Hematopoietic multipotent progenitor cell (in vitro differentiated cells): ENCODE results near the gene HTRA2. TPM values are rescaled to one million over a fixed set of nuclear protein-coding genes. Genes with fewer than 3 reads are reported as not detected.
"Not testable (repeated sequence)": the region's sequence is repeated elsewhere in the genome, so short reads cannot be mapped to it uniquely, and the experiment has no call there.

ENCODE experiments used
- DNase-seq, 3 donors: peaks; one replicate each; pipeline ENCODE4 v3.0.0-alpha.2; 2011 to 2015; ENCODE audit warnings: low read depth in 2 of 3, low spot score in 2 of 3
- total RNA-seq: library from RNA; depleted of rRNA; stranded (reverse); fragments of >200 nt; gene quantifications from one replicate; pipeline ENCODE4 v1.2.3, GENCODE V29; 2012

Gene HTRA2
- 108 TPM for total RNA-seq

- DNase-seq, result peak; percentile 72 to 86 (median 82)
Observed at GRCh38 chr2:74529357-74530238, at the start of gene HTRA2, which contains the start of gene AUP1. Gene HTRA2 (plus strand): TSS chr2:74529933. CDS start chr2:74530007, 74 bp downstream. Gene AUP1 (minus strand): TSS chr2:74529706. CDS start chr2:74529629, 77 bp downstream.

- DNase-seq, result no peak
Observed at GRCh38 chr2:74481431-74481830, 48.3 kb upstream of the HTRA2 start.

DNA sequence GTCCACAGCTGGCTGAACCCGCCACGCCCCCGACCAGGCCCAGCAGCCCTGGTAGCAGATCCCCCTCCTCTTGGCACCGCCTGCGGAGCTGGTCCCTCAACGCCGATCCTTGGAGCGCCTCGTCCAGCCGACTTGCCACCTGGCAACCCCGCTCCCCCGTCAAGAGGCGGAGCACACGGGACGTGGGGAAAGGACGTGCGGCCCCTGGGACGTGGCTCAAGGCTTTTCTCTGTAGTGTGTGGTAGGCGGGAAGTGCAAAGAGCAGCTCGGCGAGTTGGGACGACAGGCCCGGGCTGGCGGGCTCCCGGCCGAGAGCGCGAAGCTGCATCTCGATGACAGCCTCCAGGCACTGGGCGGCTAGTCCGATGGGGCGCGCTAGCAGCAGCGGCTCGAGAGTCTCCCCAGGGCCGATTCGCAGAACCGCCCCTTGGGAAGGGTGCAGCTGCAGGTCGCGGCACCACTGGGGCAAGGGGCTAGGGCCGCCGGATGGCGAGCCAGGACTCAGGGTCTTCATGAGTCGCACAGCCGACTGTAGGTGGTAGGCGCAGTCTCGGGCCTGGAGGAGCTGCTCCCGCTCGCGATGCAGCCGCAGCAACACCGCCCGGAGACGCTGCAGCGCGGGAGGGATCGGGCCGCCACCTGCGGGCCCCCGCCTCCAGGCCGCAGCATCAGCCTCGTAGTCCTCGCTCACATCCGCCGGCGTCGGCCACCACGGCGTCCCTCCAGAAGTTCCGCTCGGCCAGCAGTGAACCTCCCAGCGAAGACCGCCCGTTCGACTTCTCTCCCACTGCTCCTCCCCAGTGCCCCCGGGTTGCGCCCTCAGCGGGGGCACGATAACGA lies 47.6 kb upstream of the HTRA2 start:
- DNase-seq, result peak in 2 of 3 donors; percentile 37 to 58

DNA sequence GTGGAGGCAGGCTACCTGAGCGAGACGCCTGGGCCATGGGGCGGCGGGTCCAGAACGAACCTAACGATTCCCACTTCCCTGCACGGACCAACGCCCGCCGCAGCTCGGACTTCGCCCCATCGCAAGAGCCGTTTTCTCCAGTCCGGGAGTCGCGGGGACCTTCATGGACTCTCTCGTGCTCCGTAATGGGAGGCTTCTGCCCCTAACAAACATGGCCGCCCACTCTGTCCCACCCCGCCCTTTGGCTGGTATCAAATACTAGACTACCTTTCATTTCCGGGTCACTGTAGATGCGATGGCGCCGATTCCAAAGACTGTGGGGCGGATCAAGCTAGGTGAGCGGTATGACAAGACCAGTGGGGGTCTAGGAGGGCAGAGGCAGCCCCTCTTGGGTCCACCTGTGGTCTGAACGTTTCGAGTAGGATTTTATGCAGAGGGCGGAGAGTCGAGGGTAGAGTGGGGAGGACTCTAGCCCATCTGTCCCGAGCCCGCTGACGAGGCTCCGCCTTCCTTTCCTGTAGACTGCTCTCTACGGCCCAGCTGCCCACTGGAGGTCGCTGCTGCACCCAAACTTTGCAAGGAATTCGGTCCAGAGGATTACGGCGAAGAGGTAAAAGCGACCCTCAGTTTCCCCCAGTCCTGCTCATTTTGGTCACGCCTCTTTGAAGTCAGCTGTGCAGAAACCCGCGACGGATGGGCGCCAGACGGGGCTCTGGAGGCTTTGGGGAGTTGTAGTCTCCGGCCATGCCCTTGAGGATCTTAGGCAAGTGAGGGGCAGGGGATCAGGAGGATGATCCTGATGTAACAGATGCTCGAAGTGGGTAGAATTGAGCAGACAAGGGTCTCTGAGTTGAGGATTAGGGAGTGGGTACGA lies 46.7 kb upstream of the HTRA2 start, which contains the start of the genes CCDC142 and TTC31:
TSS of gene CCDC142 (minus strand) at position 198 of the 874 bp plus-strand sequence. CDS start at position 37, 161 bp downstream.
TSS of gene TTC31 (plus strand) at position 281 of the 874 bp plus-strand sequence. CDS start at position 296, 15 bp downstream.
- DNase-seq, result peak; percentile 89 to 97 (median 95)

DNA sequence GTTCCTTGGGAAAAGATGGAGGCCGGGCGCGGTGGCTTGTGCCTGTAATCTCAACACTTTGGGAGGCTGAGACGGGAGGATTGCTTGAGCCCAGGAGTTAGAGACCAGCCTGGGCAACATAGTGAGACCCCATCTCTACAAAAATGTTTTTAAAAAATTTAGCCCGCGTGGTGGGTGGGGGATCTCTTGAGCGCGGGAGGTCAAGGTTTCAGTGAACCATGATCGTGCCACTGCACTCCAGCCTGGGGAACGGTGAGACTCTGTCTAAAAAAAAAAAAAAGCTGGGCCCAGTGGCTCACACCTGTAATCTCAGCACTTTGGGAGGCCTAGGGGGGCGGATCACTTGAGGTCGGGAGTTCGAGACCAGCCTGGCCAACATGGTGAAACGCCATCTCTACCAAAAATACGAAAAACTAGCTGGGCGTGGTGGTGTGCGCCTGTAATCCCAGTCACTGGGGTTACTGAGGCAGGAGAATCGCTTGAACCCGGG lies 46.0 kb upstream of the HTRA2 start:
- DNase-seq, result not testable (repeated sequence)

- DNase-seq, result no peak
Observed at GRCh38 chr2:74486141-74486540, 43.6 kb upstream of the HTRA2 start.

DNA sequence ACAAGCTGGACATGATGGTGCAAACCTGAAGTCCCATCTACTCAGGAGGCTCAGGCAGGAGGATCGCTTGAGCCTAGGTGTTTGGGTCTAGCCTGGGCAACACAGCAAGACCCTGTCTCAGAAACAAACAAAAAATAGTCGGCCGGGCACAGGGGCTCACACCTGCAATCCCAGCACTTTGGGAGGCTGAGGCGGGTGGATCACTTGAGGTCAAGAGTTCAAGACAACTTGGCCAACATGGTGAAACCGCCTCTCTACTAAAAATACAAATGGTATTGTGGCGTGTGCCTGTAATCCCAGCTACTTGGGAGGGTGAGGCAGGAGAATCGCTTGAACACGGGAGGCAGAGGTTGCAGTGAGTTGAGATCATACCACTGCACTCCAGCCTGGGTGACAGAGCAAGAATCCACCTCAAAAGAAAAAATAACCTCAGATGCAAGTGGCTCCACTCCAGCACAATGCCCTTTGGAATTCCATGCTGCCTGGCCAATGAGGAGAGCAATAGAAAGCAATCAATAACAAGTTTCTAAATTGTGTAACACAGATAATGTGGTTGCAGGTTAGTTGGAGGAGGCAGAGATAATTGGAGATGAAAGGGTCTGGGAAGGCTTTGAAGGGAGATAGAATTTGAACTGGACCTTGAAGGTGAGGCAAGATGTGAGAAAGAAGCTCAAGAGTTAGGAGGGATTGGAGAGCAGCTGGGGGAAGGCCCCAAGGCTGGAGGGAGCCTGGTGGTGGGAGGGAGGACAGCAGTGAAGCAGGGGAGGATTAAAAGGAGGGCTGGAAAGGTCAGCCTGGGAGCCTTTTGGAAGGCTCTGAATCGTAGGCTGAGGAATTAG lies 40.9 kb upstream of the HTRA2 start:
- DNase-seq, result no peak

DNA sequence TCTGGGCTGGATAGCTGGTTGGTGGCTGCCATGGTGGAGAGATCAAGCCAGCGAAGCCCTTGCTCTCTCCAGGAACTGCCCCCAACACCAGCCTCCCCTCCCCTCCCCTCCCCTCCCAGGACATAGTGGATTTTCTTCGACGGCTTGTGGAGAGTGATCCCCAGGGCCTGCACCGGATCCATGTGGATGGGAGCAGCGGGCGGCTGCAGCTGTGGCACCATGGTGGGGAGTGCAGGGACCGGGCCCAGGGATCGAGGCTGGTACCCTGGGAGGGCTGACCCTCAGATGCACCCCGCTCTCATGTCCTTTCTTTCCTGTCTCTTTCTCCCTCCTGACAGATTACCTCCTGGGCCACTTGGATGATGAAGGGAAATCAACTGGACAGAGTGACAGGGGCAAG lies 39.8 kb upstream of the HTRA2 start:
- no peak for DNase-seq

DNA sequence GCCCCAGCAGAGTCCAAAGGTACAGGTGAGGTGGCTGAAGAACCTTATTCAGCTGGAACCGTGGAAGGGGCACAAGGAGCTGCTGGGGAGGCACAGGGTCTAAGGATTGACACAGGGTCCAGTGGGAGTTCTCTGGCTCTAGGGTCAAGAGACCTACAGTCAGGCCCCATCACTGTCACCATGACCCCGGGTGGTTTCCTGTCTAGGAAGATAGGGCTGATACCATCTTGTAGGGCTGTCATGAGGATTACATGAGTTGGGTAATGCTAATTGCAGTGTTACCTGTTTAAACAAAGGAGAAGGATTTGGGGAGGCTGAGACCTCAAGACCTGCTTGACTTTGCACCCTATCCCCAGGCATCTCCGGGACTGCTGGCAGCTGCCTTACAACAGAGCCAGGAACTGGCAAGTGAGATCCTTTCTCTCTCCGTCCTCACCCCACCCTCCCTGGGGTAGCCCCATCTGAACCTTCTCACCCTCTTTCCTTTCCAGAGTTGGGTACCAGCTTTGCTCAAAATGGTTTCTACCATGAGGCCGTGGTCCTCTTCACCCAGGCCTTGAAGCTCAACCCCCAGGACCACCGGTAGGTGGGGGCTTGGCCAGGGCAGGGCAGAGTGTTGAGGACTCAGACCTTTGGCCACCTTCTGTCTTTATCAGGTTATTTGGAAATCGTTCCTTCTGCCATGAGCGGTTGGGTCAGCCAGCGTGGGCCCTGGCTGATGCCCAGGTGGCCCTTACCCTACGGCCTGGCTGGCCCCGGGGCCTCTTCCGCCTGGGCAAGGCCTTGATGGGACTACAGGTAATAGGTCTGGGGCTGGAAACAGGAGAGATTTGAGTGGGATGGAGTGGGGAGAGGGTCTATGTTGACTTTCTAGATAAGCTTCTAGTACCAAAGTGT lies 37.8 kb upstream of the HTRA2 start:
- DNase-seq, result no peak

DNA sequence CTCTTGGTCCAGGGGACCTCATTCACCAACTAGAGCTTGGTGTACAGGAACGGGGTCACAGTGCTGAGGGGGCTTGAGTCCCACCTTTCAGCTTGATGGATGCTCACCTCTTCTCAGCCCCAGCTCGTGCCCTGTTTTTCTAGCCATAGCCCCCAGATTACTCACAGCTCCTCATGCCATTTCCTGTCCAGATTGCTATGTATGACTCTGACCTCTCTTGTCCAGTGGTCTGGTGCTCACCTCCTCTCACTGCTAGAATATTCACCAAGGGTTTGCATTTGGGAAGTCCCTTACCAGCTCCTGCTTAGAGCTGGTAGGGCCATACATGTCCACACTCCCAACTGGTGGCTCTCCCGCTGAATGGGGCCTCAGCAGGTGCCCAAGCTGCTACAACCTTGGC lies 36.2 kb upstream of the HTRA2 start:
- no peak for DNase-seq

GRCh38 chr2:74495440-74495839 lies 34.3 kb upstream of the HTRA2 start:
- DNase-seq, result no peak

- no peak for DNase-seq
Observed at GRCh38 chr2:74496997-74497776, 32.5 kb upstream of the HTRA2 start.

GRCh38 chr2:74497777-74498499 lies 31.8 kb upstream of the HTRA2 start:
- DNase-seq, result no peak

- peak in 1 of 3 donors; percentile 33 for DNase-seq
Observed at GRCh38 chr2:74498500-74499266, 31.1 kb upstream of the HTRA2 start.

DNA sequence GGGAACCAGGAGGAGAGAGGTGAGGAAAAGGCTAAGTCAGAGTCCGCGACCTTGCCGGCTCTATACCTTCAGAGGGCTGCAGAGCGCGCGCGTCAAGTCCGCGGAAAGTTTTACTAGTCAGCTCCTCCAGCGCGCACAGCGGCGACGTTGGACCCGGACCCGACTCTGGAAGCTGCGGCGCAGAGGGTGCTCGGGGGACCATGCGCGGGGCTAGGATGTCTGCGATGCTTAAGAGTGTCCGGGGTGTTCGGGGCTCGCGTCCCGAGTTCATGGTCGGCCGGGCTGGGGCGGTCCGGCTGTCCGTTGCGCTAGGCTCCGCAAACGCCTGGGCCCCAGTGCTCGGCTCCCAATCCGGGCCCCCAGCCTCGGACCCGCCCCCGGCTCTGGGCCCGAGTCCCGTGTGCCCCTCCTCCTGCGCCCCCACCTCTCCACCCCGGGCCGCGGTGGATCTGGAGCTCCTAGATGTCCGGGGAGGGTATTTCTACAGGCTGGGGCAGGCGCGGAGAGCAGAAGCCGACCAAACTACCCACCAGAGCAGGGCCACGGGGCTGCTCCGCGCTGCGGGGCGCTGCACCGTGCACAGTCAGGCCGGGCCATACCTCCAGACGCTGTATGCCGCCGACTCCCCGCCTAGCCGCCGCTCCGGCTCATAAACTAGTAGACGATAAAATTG lies 30.3 kb upstream of the HTRA2 start, which contains the start of gene LBX2:
TSS of gene LBX2 (minus strand) at position 337 of the 673 bp plus-strand sequence. CDS start at position 271, 66 bp downstream.
- DNase-seq, result peak in 1 of 3 donors; percentile 35
